ENCODE data around the gene KERA.

Gene KERA

GRCh38 chr12:91072931-91073330 is 15.1 kb upstream of the KERA start:
- DNase-seq = no peak

DNA sequence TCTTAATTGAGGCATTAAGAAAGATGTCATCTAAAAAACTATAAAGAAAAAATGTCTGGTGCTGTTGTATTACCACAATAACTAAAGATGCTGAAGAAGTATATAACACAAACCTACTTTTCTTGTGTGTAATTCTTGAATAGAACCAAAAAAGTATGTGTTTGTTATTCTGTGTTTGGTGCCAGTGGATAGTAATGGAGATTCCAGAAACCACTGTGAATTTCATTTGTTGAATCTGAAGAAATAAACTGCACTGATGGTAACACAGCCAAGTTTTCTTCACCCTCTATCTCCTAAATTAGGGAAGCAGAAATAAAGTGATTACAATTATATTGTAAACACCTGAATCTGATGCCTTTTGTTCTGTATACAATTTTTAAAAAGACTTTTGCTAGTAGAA is 13.1 kb upstream of the KERA start:
- no peak for DNase-seq

GRCh38 chr12:91065396-91065795 is 7.6 kb upstream of the KERA start:
- DNase-seq = no peak

GRCh38 chr12:91064640-91065039 is 6.8 kb upstream of the KERA start:
- DNase-seq = no peak

- no peak for DNase-seq
Observed at GRCh38 chr12:91061091-91061490, 3.3 kb upstream of the KERA start.

GRCh38 chr12:91059211-91059610 is 1.4 kb upstream of the KERA start:
- no peak for DNase-seq

DNA sequence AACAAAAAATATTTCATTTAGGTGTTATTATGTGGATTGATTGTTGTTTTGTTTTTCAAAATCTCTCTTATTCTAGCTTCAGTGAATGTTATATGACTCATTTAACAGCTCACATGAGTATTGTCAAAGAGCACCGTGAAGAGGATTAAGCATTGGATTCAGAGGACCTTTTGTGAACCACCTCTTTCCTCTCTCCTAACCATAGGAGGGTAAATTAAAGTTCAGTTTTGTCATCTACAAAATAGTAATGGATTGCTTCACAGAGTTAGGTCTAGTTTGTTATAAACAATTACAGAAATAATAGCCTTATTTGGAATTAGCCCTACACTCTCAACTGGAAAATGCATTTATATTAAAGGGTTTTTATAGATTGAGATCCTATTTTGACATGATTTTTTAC is 962 bp upstream of the KERA start:
- no peak for DNase-seq

DNA sequence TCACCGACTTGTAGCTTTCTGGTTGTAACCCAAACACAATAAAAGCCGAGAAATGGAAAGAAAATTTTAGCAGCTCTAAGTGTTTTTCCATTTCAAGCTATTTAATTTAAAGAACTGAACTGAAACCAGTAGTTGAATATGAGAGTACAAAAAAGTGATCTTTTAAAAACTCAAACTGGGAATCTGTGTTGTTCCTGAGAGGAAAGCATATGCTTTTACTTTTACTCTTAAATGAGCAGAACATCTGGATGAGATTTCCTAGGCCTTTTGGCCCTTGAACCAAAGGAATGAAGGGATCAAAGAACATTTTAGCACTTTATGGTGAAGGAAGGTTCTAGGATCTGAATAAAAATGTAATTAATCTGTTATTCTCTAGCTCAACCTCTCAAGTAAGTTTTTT is 1.3 kb downstream of the KERA start:
- no peak for DNase-seq

GRCh38 chr12:91055976-91056375 is 1.8 kb downstream of the KERA start:
- DNase-seq = no peak

DNA sequence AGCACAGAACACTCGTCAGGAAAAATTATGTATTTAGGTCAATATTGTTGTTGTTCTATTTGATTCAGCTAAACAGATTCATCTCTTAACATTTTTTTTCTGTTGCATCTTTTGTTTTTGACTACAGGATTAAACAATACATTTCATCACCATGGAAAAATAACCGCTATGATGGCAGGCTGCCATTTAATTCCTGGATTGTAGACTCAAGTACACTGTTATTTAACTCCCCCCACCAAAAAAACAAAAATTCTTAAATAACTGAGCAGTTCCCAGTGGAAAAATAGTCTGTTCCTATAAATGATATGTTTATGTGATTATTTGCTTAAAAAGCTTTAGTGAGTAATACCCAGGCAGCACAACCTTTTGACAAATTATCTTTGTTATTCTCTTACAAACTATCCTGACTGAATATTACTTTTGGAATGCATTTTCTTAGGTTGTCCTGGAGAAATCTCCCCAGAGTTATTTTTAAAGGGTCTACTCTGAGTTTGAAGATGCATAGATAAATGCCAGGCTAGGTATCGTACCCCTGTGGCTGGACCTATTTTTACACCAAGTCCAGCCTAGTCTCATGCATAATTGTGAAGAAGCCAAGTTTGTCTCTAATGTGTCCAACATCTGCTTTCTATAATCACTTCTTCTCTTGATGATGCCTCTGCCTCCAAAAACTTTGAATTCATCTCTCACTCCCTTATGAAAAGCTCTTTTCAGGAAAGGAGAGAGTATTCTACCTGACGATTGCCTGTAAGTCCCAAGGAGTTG is 3.7 kb downstream of the KERA start:
- DNase-seq = peak; percentile 77

DNA sequence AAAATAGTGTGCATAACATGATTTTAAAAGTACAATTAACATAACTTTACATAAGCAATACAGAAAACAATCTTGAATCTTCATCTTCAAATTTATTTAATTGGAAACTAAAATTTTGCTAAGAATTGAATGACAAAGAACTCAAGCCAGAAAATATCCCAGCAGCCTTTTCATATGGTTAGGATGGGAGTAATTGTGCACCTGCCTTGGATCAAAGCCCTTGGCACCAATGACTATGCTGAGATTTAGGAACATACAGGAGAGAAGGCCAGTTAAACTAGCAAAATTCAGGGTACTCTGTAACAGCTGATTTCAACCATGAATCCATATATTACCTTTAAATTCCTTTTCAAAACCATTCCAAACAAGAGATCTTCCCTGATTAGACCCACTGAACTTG is 5.8 kb downstream of the KERA start:
- no peak for DNase-seq

DNA sequence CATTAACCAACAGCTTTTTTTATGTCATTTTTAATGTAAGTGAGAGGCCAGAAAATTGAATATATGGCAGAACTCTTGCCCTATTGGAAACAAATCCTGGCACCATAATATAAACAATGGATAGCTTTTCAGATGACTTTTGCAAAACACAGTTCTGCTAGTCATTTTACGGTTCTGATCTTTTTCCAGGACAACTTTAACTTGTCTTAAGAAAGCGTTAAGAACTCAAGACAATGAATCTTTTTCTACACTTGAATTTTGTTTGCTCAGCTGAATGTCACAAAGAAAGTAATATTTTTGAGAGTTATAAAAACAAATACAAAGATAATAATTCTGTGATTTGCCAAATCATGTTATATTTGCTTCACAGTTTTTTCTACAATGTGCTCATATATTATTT is 13.2 kb downstream of the KERA start:
- no peak for DNase-seq

DNA sequence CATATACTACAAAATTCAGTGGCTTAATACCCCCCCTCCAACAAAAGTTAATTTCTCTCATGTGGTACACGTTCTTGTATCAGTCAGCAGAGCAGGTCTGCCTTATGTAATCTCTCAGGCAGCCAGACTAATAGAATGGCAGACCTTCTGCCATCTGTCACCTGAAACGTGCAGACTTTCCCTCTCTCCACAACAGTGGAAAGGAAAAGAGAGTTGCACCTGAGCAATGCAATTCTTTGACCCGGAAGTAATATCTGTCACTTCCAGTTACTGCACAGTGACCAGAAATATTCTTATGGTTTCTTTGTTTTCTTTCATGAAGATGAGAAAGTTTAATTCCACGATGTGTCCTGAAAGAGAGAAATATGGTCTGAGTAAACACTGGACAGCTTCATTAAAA is 14.4 kb downstream of the KERA start:
- no peak for DNase-seq

DNA sequence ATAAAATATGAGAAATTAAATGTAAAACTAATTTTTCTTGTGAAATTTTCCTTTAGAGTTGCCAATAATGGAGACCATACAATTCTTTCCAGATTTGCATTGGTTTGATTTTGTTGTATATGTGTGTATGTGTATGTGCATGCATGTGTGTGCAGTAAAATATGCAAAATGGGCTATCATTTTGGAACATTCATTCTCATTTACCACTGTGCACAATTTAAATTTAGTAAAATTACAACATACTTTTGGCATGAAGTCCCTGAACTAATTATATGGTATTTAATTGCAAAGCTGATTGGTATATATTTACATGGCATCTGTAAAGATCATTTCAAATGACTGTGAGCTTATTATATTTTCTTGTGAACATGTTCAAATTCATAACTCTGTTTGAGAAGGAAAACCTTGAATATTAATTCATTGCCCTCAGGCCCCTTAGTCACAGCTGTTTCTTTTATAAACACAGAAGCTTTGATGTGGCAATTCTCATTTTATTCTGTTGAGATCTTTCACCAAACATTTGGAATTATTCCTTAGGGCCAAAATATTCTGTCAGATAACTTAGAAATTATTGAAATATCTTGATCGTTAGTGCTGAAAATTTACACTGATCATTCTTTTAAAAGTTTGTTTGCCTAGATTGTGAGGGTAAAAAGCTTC is 17.6 kb downstream of the KERA start:
- no peak for DNase-seq

DNA sequence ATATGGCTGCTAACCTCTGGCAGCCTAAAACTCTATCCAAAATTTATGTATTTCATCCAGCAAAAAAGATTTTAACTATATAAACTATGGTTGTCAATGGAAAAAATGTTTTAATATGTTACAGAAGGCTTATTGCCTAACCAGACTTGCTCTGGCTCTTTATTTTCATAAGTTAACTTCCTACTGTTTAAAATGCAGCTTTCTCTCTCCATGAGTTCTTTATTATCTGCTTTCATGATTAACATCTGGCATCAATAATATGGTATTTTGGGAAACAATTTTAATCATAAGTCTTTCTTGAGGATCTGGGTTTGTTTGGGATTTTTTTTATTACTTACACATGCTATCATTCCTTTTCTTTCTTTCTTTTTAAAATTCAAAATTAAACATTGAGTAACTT is 20.5 kb downstream of the KERA start:
- no peak for DNase-seq

DNA sequence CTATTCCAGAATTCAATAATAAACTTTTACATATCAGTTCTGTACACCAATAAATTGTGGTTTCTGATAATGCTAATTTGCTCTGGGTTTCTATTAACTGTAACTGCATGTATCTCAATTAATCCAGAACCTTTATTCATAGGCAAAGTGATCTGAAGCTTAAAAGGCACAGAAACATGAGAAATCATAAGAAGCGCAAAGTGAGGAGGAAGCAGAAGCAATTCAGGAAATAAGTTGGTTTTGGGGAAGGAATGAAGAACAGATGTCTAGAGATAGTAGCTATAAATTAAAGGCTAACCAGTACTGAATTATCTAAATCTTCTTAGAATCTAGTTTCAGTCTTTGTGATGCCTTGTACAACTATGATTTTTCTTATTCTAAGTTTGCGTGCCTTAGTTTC is 24.6 kb downstream of the KERA start:
- no peak for DNase-seq

- no peak for DNase-seq
Observed at GRCh38 chr12:91023326-91024004, 34.4 kb downstream of the KERA start.

DNA sequence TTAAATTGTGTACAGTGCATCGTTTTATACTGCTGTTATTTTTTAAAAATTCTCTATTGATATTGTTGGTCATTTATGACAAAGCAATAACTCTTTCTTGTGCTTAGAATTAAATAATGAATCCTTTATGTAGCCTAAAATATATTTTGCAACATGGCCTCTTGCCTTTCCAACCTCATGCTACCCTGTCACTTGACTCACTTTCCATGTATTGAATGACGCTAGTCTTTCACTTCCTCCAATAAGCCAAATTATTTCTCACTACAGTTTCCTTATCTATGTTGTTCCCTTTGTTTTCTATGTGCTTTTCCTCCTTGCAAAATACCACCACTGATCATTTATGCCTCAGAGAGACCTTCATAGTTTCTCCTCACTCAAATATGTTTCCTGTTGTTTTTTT is 36.7 kb downstream of the KERA start:
- no peak for DNase-seq

GRCh38 chr12:91019455-91019854 is 38.4 kb downstream of the KERA start:
- DNase-seq = no peak

- no peak for DNase-seq
Observed at GRCh38 chr12:91017511-91018263, 40.1 kb downstream of the KERA start.

GRCh38 chr12:91017043-91017442 is 40.8 kb downstream of the KERA start:
- DNase-seq = no peak

DNA sequence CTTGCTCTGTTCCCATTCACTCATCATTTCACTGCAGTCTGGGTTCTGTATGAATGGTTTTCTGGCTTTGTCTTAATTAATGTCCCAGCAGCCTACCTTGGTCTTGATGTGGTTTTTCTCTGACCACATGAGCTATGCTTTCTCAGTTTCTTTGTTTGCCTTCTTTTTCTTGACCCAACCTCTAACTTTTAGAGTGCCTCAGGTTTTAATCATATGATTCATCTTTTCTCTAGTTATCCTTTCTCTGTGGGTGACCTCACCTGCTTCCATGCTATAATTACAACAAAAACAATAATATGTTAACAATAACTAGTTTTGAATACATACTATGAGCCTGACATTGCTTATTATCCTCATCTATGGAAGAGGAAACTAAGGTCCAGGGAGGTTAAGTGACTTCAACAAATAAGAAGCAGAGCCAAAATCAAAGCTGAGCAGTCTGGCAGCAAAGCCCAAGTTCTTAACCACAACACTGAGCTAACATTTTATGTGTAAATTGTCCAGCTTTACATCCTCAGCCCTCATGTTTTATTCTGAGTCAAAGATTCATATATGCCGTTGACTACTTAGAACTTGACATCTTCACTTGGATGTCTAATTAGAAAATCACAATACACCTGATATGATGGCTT is 48.4 kb downstream of the KERA start:
- no peak for DNase-seq
